HCT116 (cell line): ENCODE measurements around the gene GJA9. TPM values are rescaled to one million over a fixed set of nuclear protein-coding genes. Genes with fewer than 3 reads are reported as not detected.

Experiments
- ATAC-seq: fragments of 200-7000 bp; cut with Tn5 transposase; 2 replicates; pipeline ENCODE4 v1.9.1; 2020; ENCODE audit warnings: mild to moderate bottlenecking, moderate library complexity
- BruUV-seq: library from RNA; stranded (reverse); fragments of 400-500 nt; replicated peaks from 2 replicates; lab custom pipeline; 2021; lab: Mats Ljungman, UMichigan
- CTCF ChIA-PET: fragments of 300-600 bp; sonication (Branson Sonifier 250); formaldehyde crosslinking; loops from one replicate; lab custom pipeline; 2021; ENCODE audit warnings: antibody characterized with exemption; lab: Charles Lee
- POLR2A ChIA-PET: fragments of 300-600, 350-600 bp; sonication (Branson Sonifier 250); formaldehyde crosslinking; loops from one replicate; lab custom pipeline; 2021; ENCODE audit warnings: antibody characterized with exemption; lab: Charles Lee
- RAD21 ChIA-PET, 2 experiments: fragments of 300-600 bp; sonication (Branson Sonifier 250); formaldehyde crosslinking; loops; one replicate each; lab custom pipeline; 2023; ENCODE audit warnings: low total read pairs in 2 of 2; ENCODE audit not compliant: uncharacterized antibody in 2 of 2, unreplicated experiment in 2 of 2, low non-redundant PET in 1 of 2; lab: Charles Lee
- DNase-seq: peaks from one replicate; pipeline ENCODE4 v3.0.0-alpha.2; 2010; ENCODE audit warnings: low read depth, low spot score
- H2AFZ ChIP-seq: fragments of 200-600 bp; shearing (Covaris generic), sonication (generic); 2 replicates; pipeline ENCODE4 v1.6.1; 2017; ENCODE audit warnings: low read depth, mixed run types, mixed read lengths, antibody characterized with exemption, low read length; ENCODE audit not compliant: poor library complexity, severe bottlenecking
- H3K27ac ChIP-seq: 2 replicates; pipeline ENCODE4 v1.5.1; 2012; ENCODE audit warnings: low read depth, low read length
- H3K27me3 ChIP-seq: fragments of 200-600 bp; sonication (generic); 2 replicates; pipeline ENCODE4 v1.6.1; 2016; ENCODE audit warnings: mixed run types, low read length, mixed read lengths; ENCODE audit not compliant: insufficient read depth
- H3K36me3 ChIP-seq, 2 experiments: fragments of 200-500 bp in 1 of 2; fragments of 200-600 bp in 1 of 2; sonication (Bioruptor generic) in 1 of 2; sonication (generic) in 1 of 2; 2 replicates each; pipeline versions ENCODE4 v1.5.1 to v1.6.1; 2014 to 2016; ENCODE audit warnings: low read length in 2 of 2, inconsistent platforms in 1 of 2, mixed read lengths in 1 of 2, mixed run types in 1 of 2; ENCODE audit not compliant: insufficient read depth in 2 of 2, control insufficient read depth in 1 of 2
- H3K4me1 ChIP-seq, 2 experiments: fragments of 200-600 bp in 1 of 2; sonication (generic) in 1 of 2; 2 replicates each; pipeline versions ENCODE4 v1.5.1 to v1.6.1; 2012 to 2017; ENCODE audit warnings: low read length in 2 of 2, inconsistent platforms in 1 of 2, mild to moderate bottlenecking in 1 of 2, mixed read lengths in 1 of 2, mixed run types in 1 of 2, moderate library complexity in 1 of 2; ENCODE audit not compliant: insufficient read depth in 2 of 2, control insufficient read depth in 1 of 2
- H3K4me2 ChIP-seq: fragments of 200-600 bp; sonication (generic); 2 replicates; pipeline ENCODE4 v1.6.1; 2017; ENCODE audit warnings: mixed run types, low read length, mixed read lengths
- H3K4me3 ChIP-seq, 2 experiments: fragments of 200-600 bp in 1 of 2; sonication (generic) in 1 of 2; replicated peaks in 1 of 2; 2 replicates each; pipeline ENCODE4 v1.5.1; 2011 to 2016; ENCODE audit warnings: low read length in 2 of 2, control low read depth in 1 of 2, low read depth in 1 of 2, mild to moderate bottlenecking in 1 of 2, mixed read lengths in 1 of 2, mixed run types in 1 of 2
- H3K79me2 ChIP-seq: fragments of 200-600 bp; sonication (generic); 2 replicates; pipeline ENCODE4 v1.6.1; 2017; ENCODE audit warnings: mild to moderate bottlenecking, mixed run types, low read length, moderate library complexity, mixed read lengths; ENCODE audit not compliant: insufficient read depth
- H3K9ac ChIP-seq: fragments of 200-600 bp; sonication (generic); 2 replicates; pipeline ENCODE4 v1.6.1; 2016; ENCODE audit warnings: low read length, mixed read lengths
- H3K9me2 ChIP-seq: fragments of 200-600 bp; sonication (generic), shearing (Covaris generic); 2 replicates; pipeline ENCODE4 v1.6.1; 2017; ENCODE audit warnings: mixed run types, mild to moderate bottlenecking, moderate library complexity; ENCODE audit not compliant: insufficient read depth
- H3K9me3 ChIP-seq, 2 experiments: fragments of 200-500 bp in 1 of 2; fragments of 200-600 bp in 1 of 2; sonication (Bioruptor generic) in 1 of 2; sonication (generic) in 1 of 2; 2 replicates each; pipeline ENCODE4 v1.6.1; 2014 to 2017; ENCODE audit warnings: low read length in 2 of 2, mixed read lengths in 2 of 2, inconsistent platforms in 1 of 2, low read depth in 1 of 2, mild to moderate bottlenecking in 1 of 2, mixed run types in 1 of 2, moderate library complexity in 1 of 2; ENCODE audit not compliant: control insufficient read depth in 1 of 2, insufficient read depth in 1 of 2
- H4K20me1 ChIP-seq: fragments of 200-600 bp; sonication (generic), shearing (Covaris generic); 2 replicates; pipeline ENCODE4 v1.6.1; 2017; ENCODE audit warnings: mixed run types, mild to moderate bottlenecking, moderate library complexity; ENCODE audit not compliant: insufficient read depth
- ATF3 ChIP-seq: IDR thresholded peaks from 2 replicates; pipeline ENCODE4 v1.6.1; 2012
- CEBPB ChIP-seq: IDR thresholded peaks from 2 replicates; pipeline ENCODE4 v1.6.1; 2012; ENCODE audit warnings: low read depth
- ELF1 ChIP-seq: IDR thresholded peaks from 2 replicates; pipeline ENCODE4 v1.6.1; 2012; ENCODE audit warnings: low read depth, borderline replicate concordance
- EZH2 ChIP-seq: fragments of 200-600 bp; sonication (generic); IDR thresholded peaks from 2 replicates; pipeline ENCODE4 v1.6.1; 2017; ENCODE audit warnings: antibody characterized with exemption, mixed run types
- EZH2phosphoT487 ChIP-seq: fragments of 200-600 bp; IDR thresholded peaks from 2 replicates; pipeline ENCODE4 v1.6.1; 2018; ENCODE audit warnings: antibody characterized with exemption, borderline replicate concordance
- FOSL1 ChIP-seq: IDR thresholded peaks from 2 replicates; pipeline ENCODE4 v1.6.1; 2012; ENCODE audit warnings: low read depth
- MAX ChIP-seq: IDR thresholded peaks from 2 replicates; pipeline ENCODE4 v1.6.1; 2012
- POLR2AphosphoS5 ChIP-seq: IDR thresholded peaks from 2 replicates; pipeline ENCODE4 v1.6.1; 2011; ENCODE audit warnings: mild to moderate bottlenecking, low read depth, low read length, moderate library complexity
- RAD21 ChIP-seq: IDR thresholded peaks from 2 replicates; pipeline ENCODE4 v1.6.1; 2012; ENCODE audit warnings: low read depth, mild to moderate bottlenecking
- REST ChIP-seq: IDR thresholded peaks from 2 replicates; pipeline ENCODE4 v1.6.1; 2012; ENCODE audit warnings: low read depth
- SIN3A ChIP-seq: IDR thresholded peaks from 2 replicates; pipeline ENCODE4 v1.6.1; 2012; ENCODE audit warnings: low read depth
- SP1 ChIP-seq: IDR thresholded peaks from 2 replicates; pipeline ENCODE4 v1.6.1; 2012; ENCODE audit warnings: low read depth
- SRF ChIP-seq: IDR thresholded peaks from 2 replicates; pipeline ENCODE4 v1.6.1; 2012; ENCODE audit warnings: low read depth
- TCF7L2 ChIP-seq: IDR thresholded peaks from 2 replicates; pipeline ENCODE4 v1.7.0; 2011; ENCODE audit warnings: borderline replicate concordance, inconsistent platforms; ENCODE audit not compliant: insufficient read depth, insufficient read length; ENCODE audit errors: extremely low read depth
- YY1 ChIP-seq: IDR thresholded peaks from 2 replicates; pipeline ENCODE4 v1.6.1; 2011; ENCODE audit warnings: low read length, low read depth, moderate library complexity, mild to moderate bottlenecking; ENCODE audit not compliant: insufficient replicate concordance; ENCODE audit errors: extremely low read depth
- ZBTB33 ChIP-seq: IDR thresholded peaks from 2 replicates; pipeline ENCODE4 v1.6.1; 2011; ENCODE audit warnings: mild to moderate bottlenecking, low read length, moderate library complexity; ENCODE audit not compliant: insufficient replicate concordance; ENCODE audit errors: extremely low read depth
- ZFX ChIP-seq: fragments of 450-650 bp; IDR thresholded peaks from 2 replicates; pipeline ENCODE4 v1.6.1; 2017
- ZNF274 ChIP-seq: fragments of 200-500 bp; sonication (Bioruptor generic); IDR thresholded peaks from 2 replicates; pipeline ENCODE4 v1.6.1; 2014; ENCODE audit warnings: mild to moderate bottlenecking, low read depth, low read length, inconsistent platforms
- intact Hi-C: fragments of 100-400 bp; cut with micrococcal nuclease; formaldehyde crosslinking; loops from 2 replicates; pipeline ENCODE4 v1.10.0; 2022
- total RNA-seq: library from RNA; stranded (reverse); gene quantifications from one replicate; pipeline ENCODE4 v1.2.1, GENCODE V29; 2021; ENCODE audit not compliant: unreplicated experiment

The GJA9 gene
- total RNA-seq, 1 experiment from 2014 or later: not detected

GRCh38 chr1:38829368-38829767, 52.0 kb downstream of the GJA9 start:
- POLR2A ChIA-PET: no interaction called here
- TF ChIP-seq ELF1: no peak
- no peak for TF ChIP-seq SP1
- no peak for TF ChIP-seq CEBPB
- TF ChIP-seq ZFX: no peak
- no peak for TF ChIP-seq POLR2AphosphoS5
- TF ChIP-seq EZH2: no peak
- no peak for TF ChIP-seq ZBTB33
- TF ChIP-seq FOSL1: no peak
- no peak for TF ChIP-seq MAX
- no peak for TF ChIP-seq YY1
- no peak for TF ChIP-seq EZH2phosphoT487
- TF ChIP-seq TCF7L2: no peak
- no peak for TF ChIP-seq REST
- no peak for TF ChIP-seq ATF3
- no peak for TF ChIP-seq SIN3A
- TF ChIP-seq RAD21: no peak
- no peak for TF ChIP-seq SRF
- no peak for TF ChIP-seq ZNF274
- no peak overlapping the region for H2AFZ ChIP-seq
- H3K4me1 ChIP-seq: no peaks in the 10 kb centered on the region
- CTCF ChIA-PET: no interaction called here
- no peak for DNase-seq
- H3K36me3 ChIP-seq: no peaks in the 10 kb centered on the region
- H3K4me2 ChIP-seq: no peak overlapping the region
- RAD21 ChIA-PET: no interaction called here
- H3K9ac ChIP-seq: no peak overlapping the region
- no peaks in the 10 kb centered on the region for H3K79me2 ChIP-seq
- H3K27me3 ChIP-seq: peaks cover 4% of the 10 kb centered on the region; the same call in 1 of the 2 replicates
- H4K20me1 ChIP-seq: no peaks in the 10 kb centered on the region
- no peak overlapping the region for H3K27ac ChIP-seq
- no peaks in the 10 kb centered on the region for H3K9me3 ChIP-seq
- no TSS peak for BruUV-seq
- no peak overlapping the region for H3K4me3 ChIP-seq
- intact Hi-C loops: no loop called here
- ATAC-seq: no peak
- H3K9me2 ChIP-seq: no peaks in the 10 kb centered on the region
